ENCODE results near the gene EPHB2. TPM values are rescaled to one million over a fixed set of nuclear protein-coding genes. Genes with fewer than 3 reads are reported as not detected.

The EPHB2 gene
- total RNA-seq, 3 donors from 2014 or later = 22.7 to 76.7 (median 70.8) TPM

GRCh38 chr1:22910286-22910685 lies 199.6 kb downstream of the EPHB2 start:
- intact Hi-C loops (cut with DNase I, micrococcal nuclease) = no loop called here
- ATAC-seq (no peak), DNase-seq (no peak)
- H3K9me3 ChIP-seq = no peaks in the 10 kb centered on the region
- no peak for TF ChIP-seq CTCF (IDR thresholded peaks at IDR 0.05)
- H3K4me3 ChIP-seq = no peak overlapping the region
- H3K36me3 ChIP-seq (ENCODE audit: low read depth) = no peaks in the 10 kb centered on the region
- H3K4me1 ChIP-seq (ENCODE audit: low read depth) = no peaks in the 10 kb centered on the region

DNA sequence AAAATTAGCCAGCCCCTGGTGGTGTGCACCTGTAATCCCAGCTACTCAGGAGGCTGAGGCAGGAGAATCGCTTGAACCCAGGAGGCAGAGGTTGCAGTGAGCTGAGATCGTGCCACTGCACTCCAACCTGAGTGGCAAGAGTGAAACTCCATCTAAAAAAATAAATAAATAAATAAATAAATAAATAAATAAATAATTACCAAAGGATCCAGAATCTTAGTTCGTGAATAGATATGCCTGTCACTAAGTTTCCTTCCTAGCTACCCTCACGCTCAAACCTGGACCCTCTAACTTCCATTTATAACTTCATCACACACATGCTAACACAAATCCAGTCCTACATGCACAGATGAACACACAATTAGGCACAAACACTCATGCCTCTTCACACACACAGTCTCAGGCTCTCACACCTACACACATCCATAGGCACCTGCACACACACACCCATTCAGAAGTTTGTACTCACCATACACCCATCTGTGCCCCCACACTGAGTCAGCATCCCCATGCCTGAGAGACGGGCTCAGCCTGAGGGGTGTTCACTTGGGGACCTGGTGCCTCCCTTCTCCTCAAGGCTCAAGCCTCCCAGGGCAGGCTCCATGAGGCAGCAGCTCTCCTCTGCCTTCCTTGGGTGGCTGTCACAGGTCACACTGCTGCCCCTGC lies 200.5 kb downstream of the EPHB2 start:
- no peaks in the 10 kb centered on the region for H3K9me3 ChIP-seq
- H3K4me3 ChIP-seq = no peak overlapping the region
- no peak for ATAC-seq
- no peaks in the 10 kb centered on the region for H3K36me3 ChIP-seq (ENCODE audit: low read depth)
- no peaks in the 10 kb centered on the region for H3K4me1 ChIP-seq (ENCODE audit: low read depth)
- intact Hi-C loops (cut with DNase I, micrococcal nuclease) = no loop called here
- TF ChIP-seq CTCF (IDR thresholded peaks at IDR 0.05) = no peak
- DNase-seq = no peak

DNA sequence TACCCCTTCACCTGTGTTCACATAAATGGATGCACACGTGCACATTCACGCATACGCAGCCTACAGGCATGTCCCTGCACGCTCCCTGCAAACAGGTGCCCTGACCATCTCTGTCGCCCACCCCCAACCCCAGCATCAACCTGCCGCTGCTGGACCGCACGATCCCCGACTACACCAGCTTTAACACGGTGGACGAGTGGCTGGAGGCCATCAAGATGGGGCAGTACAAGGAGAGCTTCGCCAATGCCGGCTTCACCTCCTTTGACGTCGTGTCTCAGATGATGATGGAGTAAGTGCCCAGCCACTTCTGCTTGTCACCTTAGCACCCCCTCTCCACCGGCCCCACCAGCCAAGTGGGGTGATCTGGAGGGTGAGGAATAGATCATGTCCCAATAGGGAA lies 201.7 kb downstream of the EPHB2 start:
- Histone ChIP-seq H3K9me3 (no peaks in the 10 kb centered on the region), H3K4me1 (ENCODE audit: low read depth) (no peaks in the 10 kb centered on the region), H3K36me3 (ENCODE audit: low read depth) (no peaks in the 10 kb centered on the region), H3K4me3 (no peak overlapping the region)
- no peak for TF ChIP-seq CTCF (IDR thresholded peaks at IDR 0.05)
- intact Hi-C loops (cut with DNase I, micrococcal nuclease) = no loop called here
- ATAC-seq = no peak
- no peak for DNase-seq

DNA sequence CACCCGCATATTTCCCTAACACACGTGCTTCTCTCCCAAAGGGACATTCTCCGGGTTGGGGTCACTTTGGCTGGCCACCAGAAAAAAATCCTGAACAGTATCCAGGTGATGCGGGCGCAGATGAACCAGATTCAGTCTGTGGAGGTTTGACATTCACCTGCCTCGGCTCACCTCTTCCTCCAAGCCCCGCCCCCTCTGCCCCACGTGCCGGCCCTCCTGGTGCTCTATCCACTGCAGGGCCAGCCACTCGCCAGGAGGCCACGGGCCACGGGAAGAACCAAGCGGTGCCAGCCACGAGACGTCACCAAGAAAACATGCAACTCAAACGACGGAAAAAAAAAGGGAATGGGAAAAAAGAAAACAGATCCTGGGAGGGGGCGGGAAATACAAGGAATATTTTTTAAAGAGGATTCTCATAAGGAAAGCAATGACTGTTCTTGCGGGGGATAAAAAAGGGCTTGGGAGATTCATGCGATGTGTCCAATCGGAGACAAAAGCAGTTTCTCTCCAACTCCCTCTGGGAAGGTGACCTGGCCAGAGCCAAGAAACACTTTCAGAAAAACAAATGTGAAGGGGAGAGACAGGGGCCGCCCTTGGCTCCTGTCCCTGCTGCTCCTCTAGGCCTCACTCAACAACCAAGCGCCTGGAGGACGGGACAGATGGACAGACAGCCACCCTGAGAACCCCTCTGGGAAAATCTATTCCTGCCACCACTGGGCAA lies 202.9 kb downstream of the EPHB2 start:
- no peaks in the 10 kb centered on the region for H3K4me1 ChIP-seq (ENCODE audit: low read depth)
- H3K9me3 ChIP-seq = no peaks in the 10 kb centered on the region
- intact Hi-C loops (cut with DNase I, micrococcal nuclease) = no loop called here
- DNase-seq (no peak), ATAC-seq (no peak)
- no peak overlapping the region for H3K4me3 ChIP-seq
- no peaks in the 10 kb centered on the region for H3K36me3 ChIP-seq (ENCODE audit: low read depth)
- no peak for TF ChIP-seq CTCF (IDR thresholded peaks at IDR 0.05)

DNA sequence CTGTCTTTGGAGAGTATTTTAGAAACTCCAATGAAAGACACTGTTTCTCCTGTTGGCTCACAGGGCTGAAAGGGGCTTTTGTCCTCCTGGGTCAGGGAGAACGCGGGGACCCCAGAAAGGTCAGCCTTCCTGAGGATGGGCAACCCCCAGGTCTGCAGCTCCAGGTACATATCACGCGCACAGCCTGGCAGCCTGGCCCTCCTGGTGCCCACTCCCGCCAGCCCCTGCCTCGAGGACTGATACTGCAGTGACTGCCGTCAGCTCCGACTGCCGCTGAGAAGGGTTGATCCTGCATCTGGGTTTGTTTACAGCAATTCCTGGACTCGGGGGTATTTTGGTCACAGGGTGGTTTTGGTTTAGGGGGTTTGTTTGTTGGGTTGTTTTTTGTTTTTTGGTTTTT lies 203.5 kb downstream of the EPHB2 start:
- no peak for TF ChIP-seq CTCF (IDR thresholded peaks at IDR 0.05)
- ATAC-seq = no peak
- Histone ChIP-seq H3K4me3 (no peak overlapping the region), H3K4me1 (ENCODE audit: low read depth) (no peaks in the 10 kb centered on the region), H3K9me3 (no peaks in the 10 kb centered on the region), H3K36me3 (ENCODE audit: low read depth) (no peaks in the 10 kb centered on the region)
- DNase-seq = no peak
- intact Hi-C loops (cut with DNase I, micrococcal nuclease) = no loop called here
